Neural progenitor cell (in vitro differentiated cells): ENCODE data around the gene MRPL2. TPM values are rescaled to one million over a fixed set of nuclear protein-coding genes. Genes with fewer than 3 reads are reported as not detected.
A peak's percentile ranks its signal among the peaks of the same experiment; 100 is the strongest.

Source experiments
- DNase-seq: peaks from one replicate; pipeline ENCODE4 v3.0.0-alpha.2; 2016; ENCODE audit warnings: low spot score
- H2AFZ ChIP-seq: fragments of 200-600 bp; sonication (generic); replicated peaks from 2 replicates; pipeline ENCODE4 v1.6.1; 2016; ENCODE audit warnings: antibody characterized with exemption
- H3F3A ChIP-seq: fragments of 200-600 bp; sonication (generic); 2 replicates; pipeline ENCODE4 v1.6.1; 2016; ENCODE audit warnings: antibody characterized with exemption, low read depth
- H3K27ac ChIP-seq: fragments of 200-600 bp; sonication (generic); 2 replicates; pipeline ENCODE4 v1.5.1; 2016; ENCODE audit warnings: mild to moderate bottlenecking
- H3K27me3 ChIP-seq: fragments of 200-600 bp; sonication (generic); 2 replicates; pipeline ENCODE4 v1.6.1; 2016; ENCODE audit warnings: mild to moderate bottlenecking, moderate library complexity
- H3K36me3 ChIP-seq: fragments of 200-600 bp; sonication (generic); 2 replicates; pipeline ENCODE4 v1.5.1; 2016
- H3K4me1 ChIP-seq: fragments of 200-600 bp; sonication (generic); 2 replicates; pipeline ENCODE4 v1.6.1; 2016; ENCODE audit warnings: mixed run types
- H3K4me2 ChIP-seq: fragments of 200-600 bp; sonication (generic); 2 replicates; pipeline ENCODE4 v1.6.1; 2016
- H3K4me3 ChIP-seq: fragments of 200-600 bp; sonication (generic); 2 replicates; pipeline ENCODE4 v1.5.1; 2016
- H3K79me2 ChIP-seq: fragments of 200-600 bp; sonication (generic); 2 replicates; pipeline ENCODE4 v1.6.1; 2016; ENCODE audit warnings: low read depth
- H3K9ac ChIP-seq: fragments of 200-600 bp; sonication (generic); 2 replicates; pipeline ENCODE4 v1.6.1; 2016
- H3K9me3 ChIP-seq: fragments of 200-600 bp; sonication (generic); 2 replicates; pipeline ENCODE4 v1.5.1; 2016; ENCODE audit warnings: low read depth
- H4K20me1 ChIP-seq: fragments of 200-600 bp; sonication (generic); 2 replicates; pipeline ENCODE4 v1.6.1; 2016; ENCODE audit warnings: low read depth
- H3K27ac Mint-ChIP-seq: 3 replicates; pipeline ENCODE4 v1.8.0; 2021; ENCODE audit warnings: mixed read lengths
- H3K27me3 Mint-ChIP-seq: 2 replicates; pipeline ENCODE4 v1.8.0; 2022; ENCODE audit warnings: low read depth, mild to moderate bottlenecking, inconsistent platforms, moderate library complexity, mixed read lengths; ENCODE audit not compliant: insufficient read depth
- H3K36me3 Mint-ChIP-seq: 3 replicates; pipeline ENCODE4 v1.8.0; 2021; ENCODE audit warnings: mixed read lengths
- H3K4me1 Mint-ChIP-seq: 3 replicates; pipeline ENCODE4 v1.8.0; 2021; ENCODE audit warnings: mixed read lengths
- H3K4me3 Mint-ChIP-seq: 3 replicates; pipeline ENCODE4 v1.8.0; 2021; ENCODE audit warnings: mild to moderate bottlenecking, moderate library complexity, mixed read lengths
- H3K9me3 Mint-ChIP-seq: 3 replicates; pipeline ENCODE4 v1.8.0; 2020; ENCODE audit warnings: mixed read lengths
- EZH2 ChIP-seq: fragments of 200-600 bp; sonication (generic); IDR thresholded peaks from 2 replicates; pipeline ENCODE4 v1.6.1; 2017; ENCODE audit warnings: antibody characterized with exemption, mild to moderate bottlenecking, moderate library complexity
- EZH2phosphoT487 ChIP-seq: fragments of 200-600 bp; sonication (generic); IDR thresholded peaks from 2 replicates; pipeline ENCODE4 v1.6.1; 2017; ENCODE audit warnings: antibody characterized with exemption
- total RNA-seq: library from RNA; depleted of rRNA; stranded (reverse); fragments of >200 nt; gene quantifications from 2 replicates; pipeline ENCODE4 v1.2.3, GENCODE V29; 2015; ENCODE audit warnings: low replicate concordance
- TF ChIP-seq, protein P1 (sequence below): fragments of 200-600 bp; sonication (generic); IDR thresholded peaks from 2 replicates; pipeline ENCODE4 v1.5.1; 2017; ENCODE audit warnings: antibody characterized with exemption, mild to moderate bottlenecking

MRPL2 gene
- 20.7 and 31.7 TPM in 2 replicates for total RNA-seq

DNA sequence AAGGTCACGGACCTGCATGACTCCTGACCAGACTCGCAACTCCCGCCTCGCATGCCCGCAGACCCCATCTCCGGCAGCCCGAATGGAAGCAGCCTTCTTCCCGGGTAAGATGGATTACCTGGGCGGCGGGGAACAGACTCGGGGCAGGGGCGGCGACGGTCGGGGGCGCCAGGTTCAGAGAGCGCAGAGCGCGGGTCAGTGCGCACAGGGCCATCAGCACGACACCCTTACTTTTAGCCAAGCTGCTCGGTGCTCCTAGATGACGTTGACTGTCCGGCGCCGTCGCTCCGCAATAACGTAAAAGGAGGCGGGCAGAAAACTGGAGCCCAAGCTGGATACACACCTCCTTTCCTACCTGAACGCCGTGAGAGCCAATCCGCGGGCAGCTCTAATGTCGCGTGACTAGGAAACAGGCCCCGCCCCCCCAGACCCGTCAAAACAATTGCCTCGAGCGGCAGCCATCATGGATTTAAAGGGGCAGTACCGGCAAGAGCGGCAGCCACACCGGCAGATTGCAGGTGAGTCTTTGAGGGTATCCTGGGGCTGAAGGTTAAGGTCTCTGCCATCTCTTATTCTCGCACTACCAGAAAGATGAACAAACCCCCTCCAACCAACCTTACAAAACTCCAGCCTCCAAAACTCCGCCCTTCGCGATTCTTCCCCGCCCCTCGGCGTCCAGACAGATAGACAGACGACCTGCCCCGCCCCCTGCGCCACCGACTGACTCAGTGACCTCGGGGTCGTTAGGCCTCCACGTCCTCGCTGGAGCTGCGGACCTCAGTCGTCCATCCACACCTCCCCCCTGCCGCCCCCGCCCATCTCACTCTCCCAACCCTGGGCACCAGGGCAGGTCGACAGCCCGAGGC is at the start of gene MRPL2, which contains the start of gene KLC4:
MRPL2 (minus strand) TSS at position 267 of the 866 bp plus-strand sequence; CDS start at position 214, 53 bp downstream.
KLC4 (plus strand) TSS at position 464 of the 866 bp plus-strand sequence. CDS start 1,705 bp downstream, outside the sequence.
- Histone ChIP-seq H3K79me2 (peaks cover 27% of the 10 kb centered on the region), H2AFZ (peak within 1 kb of the TSS; percentile 95), H3K36me3 (no peaks in the 10 kb centered on the region), H3K9me3 (no peaks in the 10 kb centered on the region), H3K4me1 (peaks cover 15% of the 10 kb centered on the region), H3K4me2 (peak within 1 kb of the TSS; percentile 100), H3F3A (peaks cover 14% of the 10 kb centered on the region), H3K27me3 (no peaks in the 10 kb centered on the region), H3K27ac (no peak within 1 kb of the TSS), H3K4me3 (peak within 1 kb of the TSS; percentile 98), H4K20me1 (no peaks in the 10 kb centered on the region), H3K9ac (peak within 1 kb of the TSS; percentile 88)
- Mint-ChIP-seq H3K4me3 (peak within 1 kb of the TSS; percentile 97), H3K4me1 (peaks cover 29% of the 10 kb centered on the region), H3K27me3 (peaks cover 2% of the 10 kb centered on the region), H3K27ac (peak within 1 kb of the TSS; percentile 100), H3K36me3 (peaks cover 9% of the 10 kb centered on the region), H3K9me3 (no peaks in the 10 kb centered on the region)
- peak; percentile 99 for DNase-seq
- TF ChIP-seq EZH2 = no peak

DNA sequence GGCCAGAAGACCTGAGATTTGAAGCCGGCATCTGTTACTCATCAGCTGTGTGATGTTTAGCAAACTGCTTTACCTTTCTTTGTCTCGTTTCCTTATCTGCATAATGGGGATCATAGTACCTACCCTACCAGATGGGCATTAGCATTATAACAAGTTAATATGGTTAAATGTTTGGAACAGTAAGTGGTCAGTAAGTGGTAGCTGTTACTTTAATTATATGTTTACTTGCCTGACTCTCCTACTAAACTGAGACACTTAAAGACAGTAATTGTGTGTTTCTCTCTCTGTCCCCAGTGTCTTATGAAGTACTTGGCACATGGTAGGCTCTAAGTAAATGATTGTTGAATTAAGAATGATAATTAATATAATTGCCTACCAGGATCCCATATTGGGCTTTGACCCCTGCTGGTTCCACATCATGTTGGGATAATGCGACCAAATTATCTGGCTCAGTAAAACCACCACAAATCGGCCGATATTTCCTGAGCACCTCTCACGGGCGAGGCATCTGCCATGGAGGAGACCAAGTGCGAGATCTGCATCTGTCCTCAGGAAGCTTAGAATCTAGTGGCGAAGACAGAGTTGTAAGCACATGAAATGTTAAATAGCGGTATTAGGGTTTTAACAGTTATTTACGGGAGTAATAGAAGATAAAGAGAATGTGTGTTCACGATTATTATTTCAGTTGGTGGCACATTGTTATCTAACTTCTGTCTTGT is 48.3 kb upstream of the MRPL2 start:
- no peak overlapping the region for H3K4me3 Mint-ChIP-seq
- TF ChIP-seq EZH2phosphoT487 (no peak), EZH2 (no peak)
- TF ChIP-seq, protein P1, sequence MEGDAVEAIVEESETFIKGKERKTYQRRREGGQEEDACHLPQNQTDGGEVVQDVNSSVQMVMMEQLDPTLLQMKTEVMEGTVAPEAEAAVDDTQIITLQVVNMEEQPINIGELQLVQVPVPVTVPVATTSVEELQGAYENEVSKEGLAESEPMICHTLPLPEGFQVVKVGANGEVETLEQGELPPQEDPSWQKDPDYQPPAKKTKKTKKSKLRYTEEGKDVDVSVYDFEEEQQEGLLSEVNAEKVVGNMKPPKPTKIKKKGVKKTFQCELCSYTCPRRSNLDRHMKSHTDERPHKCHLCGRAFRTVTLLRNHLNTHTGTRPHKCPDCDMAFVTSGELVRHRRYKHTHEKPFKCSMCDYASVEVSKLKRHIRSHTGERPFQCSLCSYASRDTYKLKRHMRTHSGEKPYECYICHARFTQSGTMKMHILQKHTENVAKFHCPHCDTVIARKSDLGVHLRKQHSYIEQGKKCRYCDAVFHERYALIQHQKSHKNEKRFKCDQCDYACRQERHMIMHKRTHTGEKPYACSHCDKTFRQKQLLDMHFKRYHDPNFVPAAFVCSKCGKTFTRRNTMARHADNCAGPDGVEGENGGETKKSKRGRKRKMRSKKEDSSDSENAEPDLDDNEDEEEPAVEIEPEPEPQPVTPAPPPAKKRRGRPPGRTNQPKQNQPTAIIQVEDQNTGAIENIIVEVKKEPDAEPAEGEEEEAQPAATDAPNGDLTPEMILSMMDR = no peak

DNA sequence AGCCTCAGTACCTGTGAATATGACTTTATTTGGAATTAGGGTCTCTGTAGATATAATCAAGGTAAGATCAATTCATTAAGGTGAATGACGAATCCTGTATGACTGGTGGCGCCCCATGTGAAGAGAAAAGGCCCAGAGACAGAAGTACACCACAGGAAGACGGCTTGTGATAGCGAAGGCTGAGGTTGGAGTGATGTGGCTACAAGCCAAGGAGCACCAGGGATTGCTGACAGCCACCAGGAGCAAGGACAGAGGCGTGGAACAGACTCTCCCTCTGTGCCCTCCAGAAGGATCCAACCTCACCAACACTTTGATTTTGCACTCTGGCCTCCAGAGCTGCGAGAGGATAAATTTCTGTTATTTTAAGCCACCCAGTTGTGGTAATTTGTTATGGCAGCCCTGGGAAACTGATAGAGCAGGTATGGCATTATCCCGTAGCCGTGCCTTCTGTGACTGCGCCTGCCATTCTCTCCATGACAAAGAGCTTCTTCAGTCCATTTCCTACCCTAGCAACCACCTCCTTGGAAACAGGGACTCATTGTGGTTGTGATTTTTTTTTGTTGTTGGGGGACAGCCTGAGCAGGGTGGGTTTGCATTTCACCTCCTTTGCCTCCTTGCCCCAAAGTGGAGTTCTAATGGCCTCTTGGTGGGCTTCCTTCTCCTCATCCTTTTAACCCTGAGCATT is 46.4 kb upstream of the MRPL2 start:
- Histone ChIP-seq H3K4me3 (no peak overlapping the region), H4K20me1 (peaks cover 22% of the 10 kb centered on the region), H3K9me3 (no peaks in the 10 kb centered on the region), H3K79me2 (peaks cover 87% of the 10 kb centered on the region), H3K4me2 (no peak overlapping the region), H3F3A (peaks cover 10% of the 10 kb centered on the region), H3K27ac (peak overlapping the region; percentile 24), H3K9ac (no peak overlapping the region), H3K36me3 (no peaks in the 10 kb centered on the region), H2AFZ (no peak overlapping the region), H3K27me3 (no peaks in the 10 kb centered on the region), H3K4me1 (peaks cover 16% of the 10 kb centered on the region)
- TF ChIP-seq EZH2 (no peak), EZH2phosphoT487 (no peak)
- TF ChIP-seq, protein P1 = no peak
- no peaks in the 10 kb centered on the region for H3K9me3 Mint-ChIP-seq
- H3K4me1 Mint-ChIP-seq = peaks cover 31% of the 10 kb centered on the region
- H3K4me3 Mint-ChIP-seq = peak overlapping the region; percentile 34
- peak overlapping the region; percentile 94 for H3K27ac Mint-ChIP-seq
- DNase-seq = no peak
- H3K36me3 Mint-ChIP-seq = peaks cover 7% of the 10 kb centered on the region
- H3K27me3 Mint-ChIP-seq = peaks cover 1% of the 10 kb centered on the region

More for the DNA sequence above, 48.3 kb upstream of the MRPL2 start:
- Mint-ChIP-seq H3K9me3 (no peaks in the 10 kb centered on the region), H3K27ac (no peak overlapping the region), H3K27me3 (no peaks in the 10 kb centered on the region), H3K4me1 (peaks cover 36% of the 10 kb centered on the region), H3K36me3 (peaks cover 7% of the 10 kb centered on the region)
- Histone ChIP-seq H3K36me3 (no peaks in the 10 kb centered on the region), H3K4me3 (no peak overlapping the region), H3K9me3 (no peaks in the 10 kb centered on the region), H4K20me1 (peaks cover 33% of the 10 kb centered on the region), H3K79me2 (peaks cover 87% of the 10 kb centered on the region), H3F3A (peaks cover 10% of the 10 kb centered on the region), H2AFZ (no peak overlapping the region), H3K27ac (no peak overlapping the region), H3K4me2 (no peak overlapping the region), H3K9ac (no peak overlapping the region), H3K27me3 (no peaks in the 10 kb centered on the region), H3K4me1 (peaks cover 16% of the 10 kb centered on the region)
- DNase-seq = no peak
